ENCODE results near the gene RBBP8NL.

DNA sequence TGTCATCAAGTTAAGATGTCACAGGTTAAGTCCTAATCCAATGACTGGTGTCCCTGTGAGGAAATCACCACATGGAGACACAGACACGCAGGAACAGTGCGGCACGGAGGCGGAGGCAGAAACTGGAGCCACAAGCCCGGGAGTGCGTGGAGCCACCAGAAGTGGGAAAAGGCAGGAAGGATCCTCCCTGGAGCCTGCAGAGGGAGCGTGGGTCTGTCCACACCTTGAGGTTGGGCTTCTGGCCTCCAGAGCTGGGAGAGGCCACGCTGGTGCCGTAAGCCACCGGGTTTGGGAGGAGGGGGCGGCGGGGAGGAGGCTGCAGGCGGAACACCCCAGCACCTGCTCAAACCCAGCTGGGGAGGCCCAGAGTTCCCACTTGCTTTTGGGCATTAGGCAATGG is 24.0 kb downstream of the RBBP8NL start:
- TF ChIP-seq EZH2 (IDR thresholded peaks at IDR 0.05; ENCODE audit: low read length, missing control alignments) = no peak
- TF ChIP-seq, protein P1, sequence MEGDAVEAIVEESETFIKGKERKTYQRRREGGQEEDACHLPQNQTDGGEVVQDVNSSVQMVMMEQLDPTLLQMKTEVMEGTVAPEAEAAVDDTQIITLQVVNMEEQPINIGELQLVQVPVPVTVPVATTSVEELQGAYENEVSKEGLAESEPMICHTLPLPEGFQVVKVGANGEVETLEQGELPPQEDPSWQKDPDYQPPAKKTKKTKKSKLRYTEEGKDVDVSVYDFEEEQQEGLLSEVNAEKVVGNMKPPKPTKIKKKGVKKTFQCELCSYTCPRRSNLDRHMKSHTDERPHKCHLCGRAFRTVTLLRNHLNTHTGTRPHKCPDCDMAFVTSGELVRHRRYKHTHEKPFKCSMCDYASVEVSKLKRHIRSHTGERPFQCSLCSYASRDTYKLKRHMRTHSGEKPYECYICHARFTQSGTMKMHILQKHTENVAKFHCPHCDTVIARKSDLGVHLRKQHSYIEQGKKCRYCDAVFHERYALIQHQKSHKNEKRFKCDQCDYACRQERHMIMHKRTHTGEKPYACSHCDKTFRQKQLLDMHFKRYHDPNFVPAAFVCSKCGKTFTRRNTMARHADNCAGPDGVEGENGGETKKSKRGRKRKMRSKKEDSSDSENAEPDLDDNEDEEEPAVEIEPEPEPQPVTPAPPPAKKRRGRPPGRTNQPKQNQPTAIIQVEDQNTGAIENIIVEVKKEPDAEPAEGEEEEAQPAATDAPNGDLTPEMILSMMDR (conservative IDR thresholded peaks at IDR 0.05 in 1 of 2, IDR thresholded peaks at IDR 0.05 in 1 of 2; ENCODE audit: low read depth in 1 of 2, low read length in 2 of 2) = no peak

All from fibroblast of lung (primary cell).